ENCODE data around the gene APCDD1. TPM values are rescaled to one million over a fixed set of nuclear protein-coding genes. Genes with fewer than 3 reads are reported as not detected.

APCDD1 gene
- total and polyA plus RNA-seq, 10 donors, result 0.93 to 11.8 (median 5.6) TPM

GRCh38 chr18:10488017-10488416, 33.6 kb downstream of the APCDD1 start:
- Histone ChIP-seq H3K27ac (no peak overlapping the region), H3K36me3 (peaks cover 0 to 24% (median 0%) of the 10 kb centered on the region in 6 donors), H3K4me3 (no peak overlapping the region), H3K4me1 (peaks cover 0 to 22% (median 6%) of the 10 kb centered on the region in 6 donors), H3K9me3 (no peaks in the 10 kb centered on the region), H3K27me3 (replicated peaks in 1 of 7) (no peaks in the 10 kb centered on the region)
- TF ChIP-seq POLR2A (IDR thresholded peaks at IDR 0.05) (no peak), POLR2AphosphoS5 (IDR thresholded peaks at IDR 0.05) (no peak)
- TF ChIP-seq, protein P1, sequence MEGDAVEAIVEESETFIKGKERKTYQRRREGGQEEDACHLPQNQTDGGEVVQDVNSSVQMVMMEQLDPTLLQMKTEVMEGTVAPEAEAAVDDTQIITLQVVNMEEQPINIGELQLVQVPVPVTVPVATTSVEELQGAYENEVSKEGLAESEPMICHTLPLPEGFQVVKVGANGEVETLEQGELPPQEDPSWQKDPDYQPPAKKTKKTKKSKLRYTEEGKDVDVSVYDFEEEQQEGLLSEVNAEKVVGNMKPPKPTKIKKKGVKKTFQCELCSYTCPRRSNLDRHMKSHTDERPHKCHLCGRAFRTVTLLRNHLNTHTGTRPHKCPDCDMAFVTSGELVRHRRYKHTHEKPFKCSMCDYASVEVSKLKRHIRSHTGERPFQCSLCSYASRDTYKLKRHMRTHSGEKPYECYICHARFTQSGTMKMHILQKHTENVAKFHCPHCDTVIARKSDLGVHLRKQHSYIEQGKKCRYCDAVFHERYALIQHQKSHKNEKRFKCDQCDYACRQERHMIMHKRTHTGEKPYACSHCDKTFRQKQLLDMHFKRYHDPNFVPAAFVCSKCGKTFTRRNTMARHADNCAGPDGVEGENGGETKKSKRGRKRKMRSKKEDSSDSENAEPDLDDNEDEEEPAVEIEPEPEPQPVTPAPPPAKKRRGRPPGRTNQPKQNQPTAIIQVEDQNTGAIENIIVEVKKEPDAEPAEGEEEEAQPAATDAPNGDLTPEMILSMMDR (IDR thresholded peaks at IDR 0.05 in 8 of 11, conservative IDR thresholded peaks at IDR 0.05 in 3 of 11), result no peak
- 81 to 93% (median 87%) methylated on average over 4 of the region's 4 CpGs for WGBS, 5 donors
- no peak for DNase-seq
- intact Hi-C loops (cut with DNase I; ENCODE audit: low total_unique reads), result no loop called here

- peaks cover 0 to 9% (median 0%) of the 10 kb centered on the region in 6 donors for H3K4me1 ChIP-seq
- no peaks in the 10 kb centered on the region for H3K27me3 ChIP-seq (replicated peaks in 1 of 7)
- peak; percentile 91 for DNase-seq
- 51 to 71% (median 65%) methylated on average over 12 to 14 of the region's 14 CpGs for WGBS, 5 donors
- peaks cover 0 to 21% (median 0%) of the 10 kb centered on the region in 6 donors for H3K36me3 ChIP-seq
- no peak overlapping the region for H3K4me3 ChIP-seq
- no peaks in the 10 kb centered on the region for H3K9me3 ChIP-seq
- peak overlapping the region in 1 of 8 donors; percentile 31 for H3K27ac ChIP-seq
- TF ChIP-seq, protein P1 (IDR thresholded peaks at IDR 0.05 in 8 of 11, conservative IDR thresholded peaks at IDR 0.05 in 3 of 11), result peak; percentile 29 to 65 (median 46)
- TF ChIP-seq POLR2AphosphoS5 (IDR thresholded peaks at IDR 0.05) (peak in 1 of 3 donors; percentile 63), POLR2A (IDR thresholded peaks at IDR 0.05) (no peak)
- intact Hi-C loops (cut with DNase I; ENCODE audit: low total_unique reads), result no loop called here
Observed at GRCh38 chr18:10490401-10491165, 36.1 kb downstream of the APCDD1 start.

- WGBS, 5 donors, result 65 to 86% (median 71%) methylated on average over 2 of the region's 2 CpGs
Observed at GRCh38 chr18:10495936-10496335, 41.5 kb downstream of the APCDD1 start.

GRCh38 chr18:10497206-10497749, 42.8 kb downstream of the APCDD1 start:
- TF ChIP-seq POLR2A (IDR thresholded peaks at IDR 0.05), result no peak
- no peak for TF ChIP-seq POLR2AphosphoS5 (IDR thresholded peaks at IDR 0.05)
- TF ChIP-seq, protein P1 (IDR thresholded peaks at IDR 0.05 in 8 of 11, conservative IDR thresholded peaks at IDR 0.05 in 3 of 11), result no peak
- H3K4me1 ChIP-seq, result peaks cover 0 to 7% (median 0%) of the 10 kb centered on the region in 6 donors
- no peak overlapping the region for H3K4me3 ChIP-seq
- no peak overlapping the region for H3K27ac ChIP-seq
- no peaks in the 10 kb centered on the region for H3K36me3 ChIP-seq
- DNase-seq, result no peak
- intact Hi-C loops (cut with DNase I; ENCODE audit: low total_unique reads), result no loop called here
- no peaks in the 10 kb centered on the region for H3K27me3 ChIP-seq (replicated peaks in 1 of 7)
- no peaks in the 10 kb centered on the region for H3K9me3 ChIP-seq

More at GRCh38 chr18:10495936-10496335, 41.5 kb downstream of the APCDD1 start:
- H3K27me3 ChIP-seq (replicated peaks in 1 of 7), result no peaks in the 10 kb centered on the region
- DNase-seq, result no peak
- H3K27ac ChIP-seq, result no peak overlapping the region
- intact Hi-C loops (cut with DNase I; ENCODE audit: low total_unique reads), result no loop called here
- H3K4me3 ChIP-seq, result no peak overlapping the region
- peaks cover 0 to 7% (median under 1%) of the 10 kb centered on the region in 6 donors for H3K4me1 ChIP-seq
- H3K36me3 ChIP-seq, result no peaks in the 10 kb centered on the region
- no peaks in the 10 kb centered on the region for H3K9me3 ChIP-seq
- no peak for TF ChIP-seq POLR2AphosphoS5 (IDR thresholded peaks at IDR 0.05)

Data from spleen (tissue), 11 donors.